GM21447 (cell line): ENCODE results near the gene RIPPLY2.

Experiments
- ATAC-seq: cut with Tn5 transposase; IDR thresholded peaks from one replicate; pipeline ENCODE4 v1.9.1; 2021; ENCODE audit not compliant: unreplicated experiment

The RIPPLY2 gene

DNA sequence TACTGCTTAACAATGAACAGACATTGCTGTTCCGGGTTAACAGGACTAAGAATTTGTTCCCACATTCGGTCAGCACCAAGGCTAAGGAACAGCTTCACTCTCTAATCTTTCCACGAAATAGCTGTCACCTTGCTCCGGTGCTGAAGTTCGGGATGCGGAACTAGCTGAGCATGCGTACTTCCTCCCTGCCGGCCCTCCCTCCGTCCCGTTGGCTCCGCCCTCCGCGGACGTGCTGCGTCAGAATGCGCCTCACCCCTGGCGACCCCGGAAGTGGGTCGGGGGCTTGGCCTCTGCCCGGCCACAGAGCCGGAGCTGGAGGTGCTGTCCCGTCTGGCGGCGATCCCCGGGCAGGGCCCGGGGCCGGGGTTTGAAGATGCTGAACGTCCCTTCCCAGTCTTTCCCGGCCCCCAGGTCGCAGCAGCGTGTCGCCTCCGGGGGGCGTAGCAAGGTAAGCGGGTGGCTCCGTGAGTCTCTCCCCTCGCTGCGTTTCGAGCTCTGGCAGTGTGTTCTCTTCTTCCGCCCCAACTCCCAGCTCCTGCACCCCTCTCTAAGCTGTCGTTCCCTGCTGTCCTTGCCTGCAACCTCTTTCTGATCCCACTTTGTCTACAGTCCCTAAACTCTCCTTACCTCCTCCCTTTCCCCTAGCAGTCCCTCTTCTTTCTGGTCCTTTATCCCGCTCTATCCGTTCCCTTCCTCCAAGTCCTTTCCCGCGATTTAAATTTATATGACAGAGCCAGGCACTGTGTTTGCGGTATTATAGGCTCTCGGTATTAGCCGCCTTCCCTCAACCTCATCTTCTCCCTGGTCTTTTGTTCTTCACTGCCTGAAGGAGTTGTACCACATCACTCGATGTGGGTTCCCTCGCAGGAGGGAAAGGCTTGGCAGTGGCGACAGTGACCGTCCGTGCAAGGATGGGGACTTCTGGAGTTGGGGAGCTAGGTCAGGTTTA lies 6.5 kb downstream of the RIPPLY2 start, which contains the start of gene CYB5R4:
CYB5R4 (plus strand) TSS at position 280 of the 949 bp plus-strand sequence; CDS start at position 374, 94 bp downstream.
- peak; percentile 97 for ATAC-seq

DNA sequence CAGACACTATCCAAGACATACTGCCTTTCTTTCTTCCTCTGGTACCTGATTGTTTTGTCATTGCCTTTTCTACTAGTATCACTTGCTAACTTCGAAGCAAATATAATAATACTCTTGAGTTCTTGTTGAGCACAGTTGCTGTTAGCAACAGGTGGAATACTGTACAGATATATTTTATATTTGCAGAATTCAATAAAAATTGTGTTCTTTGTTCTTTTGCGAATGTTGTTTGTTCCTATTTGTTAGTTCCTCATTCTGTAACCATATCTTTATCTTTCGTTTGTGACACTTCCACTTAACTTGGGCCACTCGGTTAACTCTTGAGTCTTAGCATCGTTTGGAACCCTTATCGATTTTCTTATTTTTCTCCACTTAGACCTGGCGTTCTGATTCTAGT lies 7.2 kb downstream of the RIPPLY2 start:
- no peak for ATAC-seq

DNA sequence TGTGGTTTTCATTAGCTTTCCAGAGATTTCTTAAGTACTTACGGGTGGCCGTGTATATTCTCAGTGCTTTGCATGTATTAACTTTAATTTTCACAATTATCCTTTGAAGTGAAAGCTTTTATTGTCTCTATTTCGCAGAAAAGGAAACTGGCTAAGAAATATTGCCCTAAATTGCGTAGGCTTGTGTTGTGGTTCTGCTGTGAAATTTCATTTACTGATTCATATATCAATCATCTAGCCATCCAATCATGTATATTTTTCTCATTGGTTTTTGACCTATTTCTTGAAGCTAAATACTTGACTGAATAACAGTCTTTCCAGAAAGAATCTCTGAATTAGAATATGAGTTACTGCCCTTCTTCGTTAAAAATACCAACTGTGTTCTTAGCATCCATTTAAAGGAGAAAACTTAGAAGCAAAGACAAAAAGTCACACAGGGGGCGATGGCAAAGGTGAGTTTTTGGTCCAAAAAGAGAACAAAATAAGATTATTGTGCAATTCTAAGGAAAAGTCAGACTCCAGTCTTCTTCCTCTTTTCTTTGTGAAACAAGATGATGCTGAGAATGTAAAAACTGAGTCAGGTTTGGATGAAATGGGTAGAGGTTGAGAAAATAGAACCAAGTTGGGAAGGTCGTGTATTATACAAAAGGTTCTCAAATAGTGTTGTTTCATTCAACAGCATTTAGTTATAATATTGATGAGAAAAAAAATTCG lies 7.8 kb downstream of the RIPPLY2 start:
- ATAC-seq: no peak

DNA sequence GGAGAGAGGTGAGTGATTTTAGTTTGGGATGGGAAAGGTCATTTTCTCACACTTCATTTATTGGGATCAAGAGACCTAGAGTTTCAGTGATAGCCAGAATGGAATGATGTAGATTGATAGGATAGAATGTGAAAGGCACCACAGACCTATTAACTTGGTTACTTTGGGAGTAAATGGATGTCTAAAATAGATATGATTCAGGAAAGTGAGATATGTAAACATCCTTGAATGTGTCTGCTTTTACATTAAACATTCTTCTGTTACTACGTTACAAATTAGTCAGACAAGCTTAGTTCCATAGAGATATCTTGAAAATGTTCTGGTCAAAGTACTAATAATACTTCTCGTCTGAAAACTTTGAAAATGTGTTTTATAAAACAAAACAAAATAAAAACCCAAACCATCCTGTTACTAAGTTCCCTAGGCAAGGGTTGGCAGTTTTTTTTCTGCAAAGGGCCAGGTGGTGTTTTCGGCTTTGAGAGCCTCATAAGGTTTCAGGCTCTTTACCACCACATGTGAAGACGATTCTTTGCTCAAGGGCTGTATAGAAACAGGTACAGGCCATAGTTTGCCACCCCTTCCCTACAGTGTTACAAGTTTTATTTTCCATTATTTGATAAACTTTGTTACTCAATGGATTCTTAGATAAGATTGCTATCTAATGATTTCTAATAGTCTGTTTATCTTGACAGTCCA lies 9.8 kb downstream of the RIPPLY2 start:
- ATAC-seq: no peak

DNA sequence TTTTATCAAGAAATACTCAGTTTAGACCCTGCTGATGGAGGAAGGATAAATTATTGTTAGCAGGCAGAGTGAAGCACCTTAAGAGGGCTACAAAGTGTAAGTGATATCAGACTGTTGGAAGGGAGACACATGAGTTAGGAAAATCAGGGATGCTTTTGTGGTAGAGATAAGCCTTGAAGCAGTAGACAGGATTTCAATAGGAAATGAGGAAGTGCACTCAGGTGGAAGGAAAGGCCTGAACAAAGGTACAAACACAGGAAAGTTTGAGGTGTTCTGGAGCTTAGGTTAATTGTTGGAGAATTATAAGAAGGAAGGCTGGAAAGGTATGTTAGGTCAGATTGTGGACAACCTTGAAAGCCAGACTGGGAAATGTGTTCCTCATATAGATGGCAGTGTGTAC lies 13.9 kb downstream of the RIPPLY2 start:
- no peak for ATAC-seq

DNA sequence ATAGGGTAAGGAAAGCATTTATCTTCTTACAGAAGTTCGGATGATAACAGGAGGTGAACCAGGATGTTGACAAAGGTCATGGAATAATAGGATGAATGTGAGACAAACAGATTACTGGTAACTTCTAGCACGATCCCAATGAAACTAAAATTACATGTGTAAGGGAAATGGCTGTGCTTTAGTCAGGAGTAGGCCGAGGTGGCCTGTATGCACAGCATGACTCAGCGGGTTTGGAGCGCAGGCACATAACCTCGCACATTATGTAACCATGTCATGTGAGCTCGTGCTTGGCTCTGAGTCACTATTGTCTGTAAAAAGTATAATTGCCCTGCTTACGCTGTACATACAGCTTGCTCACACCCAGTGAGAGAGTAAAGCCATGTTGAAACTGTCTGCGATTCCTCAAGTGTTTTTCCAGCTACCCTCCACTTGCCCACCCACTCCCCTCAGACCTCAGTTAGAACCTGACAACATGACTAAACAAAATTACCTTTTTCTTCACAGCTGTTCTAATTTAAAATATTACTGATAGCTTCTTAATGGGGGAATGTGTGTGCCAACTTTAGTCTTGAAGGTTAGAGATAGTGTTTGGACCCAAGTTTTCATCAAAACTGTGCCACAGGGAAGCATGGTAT lies 14.5 kb downstream of the RIPPLY2 start:
- no peak for ATAC-seq

DNA sequence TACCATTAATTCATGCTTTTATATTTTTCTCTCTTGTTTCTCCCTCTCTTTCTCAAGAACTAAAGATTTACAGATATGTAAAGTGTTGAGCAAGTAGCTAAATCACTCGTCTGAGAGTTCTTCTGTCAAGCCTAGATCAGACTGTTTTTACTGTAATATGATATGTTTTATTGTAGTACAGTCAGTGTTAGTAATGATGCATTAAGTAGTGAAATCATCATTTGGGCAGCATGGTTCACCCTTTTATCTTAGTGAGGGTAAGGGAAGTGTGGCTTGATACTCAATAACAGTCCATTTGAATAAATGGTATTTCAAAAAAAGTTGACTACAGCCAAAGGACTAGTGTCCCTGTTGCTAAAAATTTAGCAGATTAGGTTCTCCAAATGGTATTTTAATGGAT lies 15.5 kb downstream of the RIPPLY2 start:
- no peak for ATAC-seq

DNA sequence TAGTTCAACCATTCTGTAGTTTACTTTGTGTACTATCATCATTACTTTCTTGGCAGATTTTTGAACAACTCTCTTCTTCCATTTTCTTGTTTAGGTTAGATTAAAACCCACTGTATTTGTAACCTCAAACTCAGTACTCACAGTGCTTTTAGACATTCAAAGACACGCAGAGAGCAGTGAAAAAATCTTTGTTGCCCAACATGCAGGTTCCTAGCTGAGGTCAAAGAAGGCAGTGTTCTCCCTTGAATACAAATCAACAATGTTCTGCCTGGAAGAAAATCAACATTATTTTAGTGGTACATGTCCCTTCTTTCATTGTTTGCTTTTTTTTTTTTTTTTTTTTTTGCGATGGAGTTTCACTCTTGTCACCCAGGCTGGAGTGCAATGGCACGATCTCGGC lies 17.5 kb downstream of the RIPPLY2 start:
- no peak for ATAC-seq

DNA sequence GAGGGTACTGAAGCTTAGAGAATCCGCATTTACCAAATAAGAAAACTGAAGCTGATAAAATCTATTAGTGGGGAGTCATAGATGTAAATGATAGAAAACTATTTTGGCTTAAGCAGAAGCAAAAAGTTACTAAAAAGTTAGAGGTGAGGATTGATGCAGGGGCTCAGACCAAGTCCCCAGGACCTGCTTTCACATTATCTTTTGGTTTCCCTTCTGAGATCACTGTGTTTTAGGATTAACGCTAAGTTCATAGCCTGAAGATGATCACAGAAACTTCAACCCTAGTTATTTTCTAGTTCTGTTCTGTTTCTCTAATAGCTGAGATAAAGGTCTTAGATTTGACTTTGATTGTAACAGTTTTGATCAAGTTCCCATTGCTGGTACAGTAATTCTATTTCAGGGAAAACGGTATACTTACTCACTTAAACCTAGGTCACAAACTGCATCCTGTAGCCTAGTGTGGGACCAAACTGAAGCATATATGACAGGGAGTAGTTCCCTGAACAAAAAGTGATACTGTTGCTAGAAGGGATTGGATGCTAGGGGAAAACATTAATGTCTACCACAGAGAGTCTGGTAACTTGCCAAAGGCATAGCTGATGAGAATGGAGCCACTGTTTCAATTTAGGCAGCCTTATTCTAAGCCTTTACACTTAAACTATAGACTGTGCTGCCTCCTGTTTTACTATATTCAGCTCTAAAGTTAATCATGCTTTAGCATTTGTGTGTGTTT lies 19.4 kb downstream of the RIPPLY2 start:
- ATAC-seq: no peak

DNA sequence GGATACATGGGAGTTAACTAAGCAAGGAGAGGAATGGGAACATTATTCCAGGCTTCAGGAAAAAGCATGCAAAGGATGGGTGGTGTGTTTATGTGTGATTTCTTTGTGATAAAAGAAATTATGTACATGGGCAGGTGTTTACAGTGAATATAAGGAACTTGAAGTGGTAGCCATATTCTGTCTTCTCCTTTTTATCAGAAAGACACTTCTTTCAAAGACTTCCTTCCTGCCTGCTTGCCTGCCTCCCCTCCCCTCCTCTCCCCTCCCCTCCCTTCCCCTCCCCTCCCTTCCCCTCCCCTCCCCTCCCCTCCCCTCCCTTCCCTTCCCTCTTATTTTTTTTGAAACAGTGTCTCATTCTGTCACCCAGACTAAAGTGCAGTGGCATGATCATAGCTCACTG lies 20.7 kb downstream of the RIPPLY2 start:
- no peak for ATAC-seq

DNA sequence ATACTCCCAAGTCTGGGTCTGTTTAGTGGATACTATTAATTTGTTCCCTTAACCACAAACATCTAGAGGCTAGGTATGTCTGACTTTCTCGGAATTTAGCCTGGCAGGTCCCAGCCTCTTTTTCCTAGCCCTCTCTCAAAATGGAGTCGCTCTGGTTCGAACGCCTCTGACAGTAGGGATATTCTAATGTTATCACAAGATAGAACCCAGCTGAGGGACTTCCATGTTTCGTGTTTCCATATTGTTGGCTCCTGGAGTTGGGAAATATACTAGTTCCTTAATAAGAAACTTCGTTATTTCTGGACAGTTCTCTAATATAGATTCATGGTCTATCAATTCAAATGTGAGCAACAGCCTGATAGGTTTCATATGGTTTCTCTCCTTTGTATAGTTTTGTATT lies 22.7 kb downstream of the RIPPLY2 start:
- no peak for ATAC-seq

DNA sequence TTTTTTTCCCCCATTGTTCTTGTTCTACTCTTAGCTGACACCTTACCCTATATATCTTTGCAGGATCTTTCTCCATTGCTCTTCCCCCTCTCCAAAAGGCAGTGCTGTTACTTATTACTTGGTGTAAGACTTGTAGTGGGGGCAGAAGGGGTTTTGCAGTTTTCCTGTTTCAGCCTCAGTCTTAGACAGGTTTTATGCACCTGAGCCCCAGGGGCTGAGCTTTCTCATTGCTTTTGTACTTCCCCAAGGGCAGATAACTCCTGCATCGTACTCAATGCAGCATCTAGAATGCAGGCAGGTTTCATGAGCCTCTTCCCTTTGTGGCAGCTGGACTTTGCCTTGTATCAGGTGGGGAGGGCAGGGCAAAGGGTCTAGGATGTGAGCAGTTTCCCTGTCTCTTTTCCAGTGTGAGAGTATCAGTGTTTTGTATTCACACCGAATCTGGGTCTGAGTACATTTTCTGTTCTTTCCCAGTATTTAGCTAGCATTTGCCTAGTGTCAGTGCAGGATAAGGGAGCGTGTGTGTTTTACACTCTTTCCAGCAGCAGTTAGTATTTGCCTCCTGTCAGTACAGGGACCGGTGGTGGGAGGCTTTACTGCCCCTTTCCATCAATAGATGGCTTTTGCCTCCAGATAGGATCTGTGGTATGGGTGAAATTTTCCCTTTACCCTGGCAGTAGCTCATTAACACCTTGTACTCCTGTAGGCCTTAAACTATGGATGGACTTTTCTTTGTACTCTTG lies 25.9 kb downstream of the RIPPLY2 start:
- ATAC-seq: no peak

DNA sequence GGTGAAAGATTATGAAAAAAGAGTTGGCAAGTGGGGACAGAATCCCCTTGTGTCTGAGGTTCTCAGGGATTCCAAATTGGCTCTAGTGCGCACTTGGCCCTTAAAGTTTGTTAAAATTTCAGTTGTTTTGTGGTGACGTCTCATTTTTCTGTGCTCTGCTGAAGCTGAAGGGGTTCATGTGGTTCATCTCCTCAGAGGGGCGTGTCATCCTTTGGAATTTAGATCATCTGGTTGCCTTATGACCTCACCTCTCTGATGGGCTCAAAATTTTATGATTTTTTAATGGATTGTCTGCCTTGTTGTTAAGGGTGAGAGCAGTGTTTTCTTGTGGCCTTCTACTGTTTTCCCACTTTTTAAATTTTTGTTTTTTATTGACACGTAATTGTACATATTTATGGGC lies 26.6 kb downstream of the RIPPLY2 start:
- no peak for ATAC-seq

DNA sequence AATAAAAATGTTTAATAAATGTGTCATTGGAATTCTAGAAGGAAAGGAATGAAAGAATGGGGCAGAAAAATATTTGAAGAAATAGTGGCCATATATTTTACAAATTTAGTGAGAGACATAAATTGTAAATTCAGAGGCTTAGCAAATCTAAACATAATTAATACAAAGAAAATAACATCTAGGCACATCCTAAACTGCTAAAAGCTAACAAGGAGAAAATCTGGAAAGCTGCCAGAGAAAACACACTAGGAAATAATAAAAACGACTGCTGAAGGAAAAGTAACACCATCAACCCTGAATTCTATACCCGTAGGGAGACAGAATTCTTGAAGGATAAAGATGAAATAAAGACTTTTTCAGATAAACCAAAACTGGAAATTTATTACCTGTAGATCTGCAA lies 30.1 kb downstream of the RIPPLY2 start:
- no peak for ATAC-seq

DNA sequence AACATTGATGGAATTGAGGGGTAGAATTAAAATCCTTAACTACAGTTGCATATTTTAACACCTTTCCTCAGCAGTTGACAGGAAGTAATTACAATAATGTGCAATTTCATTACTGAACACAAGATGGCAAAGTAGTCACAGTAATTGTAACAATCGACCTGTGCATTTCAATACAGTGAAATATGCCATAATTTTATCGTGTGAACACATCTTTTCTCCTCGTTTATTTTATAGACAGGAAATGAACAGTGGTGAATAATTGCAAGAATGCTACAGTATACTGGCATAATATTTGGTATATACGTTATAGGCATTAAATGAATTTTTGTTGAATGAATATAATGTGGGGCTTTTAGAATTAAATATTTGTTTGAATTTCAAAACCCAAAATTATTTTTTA lies 31.4 kb downstream of the RIPPLY2 start:
- ATAC-seq: peak; percentile 81

DNA sequence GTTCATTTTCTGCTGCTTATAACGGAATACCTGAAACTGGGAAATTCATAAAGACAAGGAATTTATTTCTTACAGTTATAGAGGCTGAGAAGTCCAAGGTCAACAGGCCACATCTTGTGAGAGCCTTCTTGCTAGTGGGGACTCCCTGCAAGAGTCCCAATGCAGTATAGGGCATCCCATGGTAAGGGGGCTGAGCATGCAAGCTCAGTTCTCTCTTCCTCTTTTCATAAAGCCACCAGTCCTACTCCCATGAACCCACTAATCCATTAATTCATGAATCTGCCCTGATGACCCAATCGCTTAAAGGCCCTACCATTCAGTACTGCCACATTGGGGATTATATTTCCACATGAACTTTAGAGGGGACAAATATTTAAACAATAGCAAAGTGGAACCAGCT lies 32.8 kb downstream of the RIPPLY2 start:
- ATAC-seq: no peak

DNA sequence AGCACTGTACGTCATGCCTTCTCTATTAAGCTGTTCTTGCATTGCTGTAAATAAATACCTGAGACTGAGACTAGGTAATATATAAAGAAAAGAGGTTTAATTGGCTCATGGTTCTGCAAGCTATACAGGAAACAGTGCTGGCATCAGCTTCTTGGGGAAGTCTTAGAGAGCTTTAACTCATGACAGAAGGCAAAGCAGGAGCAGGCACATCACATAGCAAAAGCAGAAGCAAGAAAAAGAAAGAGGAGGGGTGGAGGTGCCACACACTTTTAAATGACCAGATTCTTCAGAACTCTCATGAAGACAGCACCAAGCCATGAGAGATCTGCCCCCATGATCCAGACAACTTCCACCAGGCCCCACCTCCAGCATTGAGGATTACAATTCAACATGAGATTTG lies 36.5 kb downstream of the RIPPLY2 start:
- ATAC-seq: no peak

DNA sequence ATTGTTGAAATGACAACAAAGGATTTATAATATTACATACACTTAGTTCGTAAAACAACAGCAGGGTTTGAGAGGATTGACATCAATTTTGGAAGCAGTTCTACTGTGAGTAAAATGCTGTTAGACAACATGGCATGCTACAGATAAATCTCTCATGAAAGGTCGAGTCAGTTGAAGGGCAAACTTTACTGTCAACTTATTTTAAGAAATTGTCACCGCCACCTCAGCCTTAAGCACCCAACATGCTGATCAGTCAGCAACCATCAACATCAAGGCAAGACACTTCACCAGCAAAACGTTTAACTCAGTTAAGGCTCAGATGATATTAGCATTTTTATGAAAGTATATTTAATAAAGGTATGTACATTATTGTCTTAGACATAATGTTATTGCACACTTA lies 37.4 kb downstream of the RIPPLY2 start:
- no peak for ATAC-seq

DNA sequence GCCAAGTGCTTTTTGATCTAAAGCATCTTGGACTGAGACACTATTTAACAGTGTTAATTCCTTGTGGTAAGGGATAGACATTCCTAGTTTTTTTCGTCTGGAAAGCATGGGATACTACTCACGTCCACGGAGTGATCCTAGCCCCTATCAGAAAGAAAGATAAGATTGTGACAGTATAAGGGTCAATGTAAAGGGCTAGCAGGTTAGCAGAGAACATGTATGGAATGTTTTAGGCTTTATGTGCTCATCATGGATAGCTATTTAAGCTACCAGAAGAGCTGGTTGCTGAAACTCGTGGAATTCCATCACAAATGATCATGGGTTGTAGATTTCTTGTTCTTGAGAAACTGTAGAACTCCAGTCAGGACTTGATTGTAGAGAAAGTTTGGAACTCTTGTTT lies 38.4 kb downstream of the RIPPLY2 start:
- ATAC-seq: no peak

DNA sequence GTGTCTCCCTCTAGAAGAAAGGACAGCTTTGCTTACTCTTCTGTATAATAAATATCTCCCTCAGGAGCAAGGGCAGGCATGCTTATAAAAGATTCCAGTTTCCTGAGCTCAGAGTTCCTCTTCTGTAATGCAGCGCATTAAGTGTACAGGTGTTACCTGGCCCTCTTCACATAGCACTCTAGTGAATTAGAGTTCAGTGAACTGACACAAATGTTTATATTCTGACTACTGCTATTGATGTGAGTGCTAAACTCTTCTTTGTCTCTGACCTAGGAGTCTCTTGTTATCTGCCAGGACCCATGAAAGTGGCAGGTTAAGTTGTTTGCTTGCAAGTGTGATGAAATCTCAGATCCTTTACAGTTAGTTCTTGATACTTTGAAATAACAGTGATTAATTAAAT lies 39.9 kb downstream of the RIPPLY2 start:
- no peak for ATAC-seq
